ENCODE results near the gene RNF215.

The RNF215 gene

DNA sequence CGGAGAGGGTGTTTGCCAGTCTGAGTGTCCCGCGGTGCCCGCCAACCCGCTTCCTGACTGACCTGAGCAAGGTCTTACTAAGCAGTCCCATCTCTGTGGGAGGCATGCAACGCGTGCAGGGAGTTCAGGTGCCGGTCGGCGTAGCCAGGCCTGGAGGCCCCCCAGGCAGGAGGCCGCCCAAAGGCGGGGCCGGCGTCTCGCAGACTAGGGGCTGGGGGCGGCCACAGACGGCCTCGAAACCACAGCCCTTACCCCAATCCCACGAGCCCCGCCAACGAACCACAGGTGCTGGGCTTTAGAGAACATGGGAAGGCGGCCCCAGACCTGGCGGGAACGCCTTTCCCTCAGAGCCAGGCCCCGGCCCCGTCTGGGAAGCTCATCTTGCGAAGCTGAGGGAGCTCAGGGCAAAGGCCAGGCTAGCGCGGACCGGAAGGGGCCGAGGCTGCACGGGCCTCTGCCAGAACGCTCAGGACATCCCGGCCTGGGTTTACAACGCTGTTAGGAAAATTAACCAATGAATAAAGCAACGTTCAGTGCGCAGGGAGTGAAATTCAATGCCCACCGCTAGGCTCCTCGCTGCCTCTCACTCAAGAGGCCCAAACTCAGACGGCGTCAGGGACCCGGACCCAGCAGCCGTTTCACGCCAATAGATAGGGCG lies 36.2 kb upstream of the RNF215 start:
- H3K27ac ChIP-seq: peak overlapping the region; percentile 94 to 96
- H3K4me1 ChIP-seq: peaks cover 3 to 61% (median 45%) of the 10 kb centered on the region in 4 donors
- intact Hi-C loops (cut with DNase I; ENCODE audit: low total_unique reads): no loop called here
- peak in 1 of 2 donors; percentile 83 for DNase-seq
- H3K36me3 ChIP-seq: peaks cover 8 to 9% (median 8%) of the 10 kb centered on the region in 3 donors
- no peaks in the 10 kb centered on the region for H3K9me3 ChIP-seq
- no peaks in the 10 kb centered on the region for H3K27me3 ChIP-seq
- H3K4me3 ChIP-seq: peak overlapping the region; percentile 62 to 77
- TF ChIP-seq, protein P1, sequence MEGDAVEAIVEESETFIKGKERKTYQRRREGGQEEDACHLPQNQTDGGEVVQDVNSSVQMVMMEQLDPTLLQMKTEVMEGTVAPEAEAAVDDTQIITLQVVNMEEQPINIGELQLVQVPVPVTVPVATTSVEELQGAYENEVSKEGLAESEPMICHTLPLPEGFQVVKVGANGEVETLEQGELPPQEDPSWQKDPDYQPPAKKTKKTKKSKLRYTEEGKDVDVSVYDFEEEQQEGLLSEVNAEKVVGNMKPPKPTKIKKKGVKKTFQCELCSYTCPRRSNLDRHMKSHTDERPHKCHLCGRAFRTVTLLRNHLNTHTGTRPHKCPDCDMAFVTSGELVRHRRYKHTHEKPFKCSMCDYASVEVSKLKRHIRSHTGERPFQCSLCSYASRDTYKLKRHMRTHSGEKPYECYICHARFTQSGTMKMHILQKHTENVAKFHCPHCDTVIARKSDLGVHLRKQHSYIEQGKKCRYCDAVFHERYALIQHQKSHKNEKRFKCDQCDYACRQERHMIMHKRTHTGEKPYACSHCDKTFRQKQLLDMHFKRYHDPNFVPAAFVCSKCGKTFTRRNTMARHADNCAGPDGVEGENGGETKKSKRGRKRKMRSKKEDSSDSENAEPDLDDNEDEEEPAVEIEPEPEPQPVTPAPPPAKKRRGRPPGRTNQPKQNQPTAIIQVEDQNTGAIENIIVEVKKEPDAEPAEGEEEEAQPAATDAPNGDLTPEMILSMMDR (IDR thresholded peaks at IDR 0.05): peak; percentile 8 to 25

DNA sequence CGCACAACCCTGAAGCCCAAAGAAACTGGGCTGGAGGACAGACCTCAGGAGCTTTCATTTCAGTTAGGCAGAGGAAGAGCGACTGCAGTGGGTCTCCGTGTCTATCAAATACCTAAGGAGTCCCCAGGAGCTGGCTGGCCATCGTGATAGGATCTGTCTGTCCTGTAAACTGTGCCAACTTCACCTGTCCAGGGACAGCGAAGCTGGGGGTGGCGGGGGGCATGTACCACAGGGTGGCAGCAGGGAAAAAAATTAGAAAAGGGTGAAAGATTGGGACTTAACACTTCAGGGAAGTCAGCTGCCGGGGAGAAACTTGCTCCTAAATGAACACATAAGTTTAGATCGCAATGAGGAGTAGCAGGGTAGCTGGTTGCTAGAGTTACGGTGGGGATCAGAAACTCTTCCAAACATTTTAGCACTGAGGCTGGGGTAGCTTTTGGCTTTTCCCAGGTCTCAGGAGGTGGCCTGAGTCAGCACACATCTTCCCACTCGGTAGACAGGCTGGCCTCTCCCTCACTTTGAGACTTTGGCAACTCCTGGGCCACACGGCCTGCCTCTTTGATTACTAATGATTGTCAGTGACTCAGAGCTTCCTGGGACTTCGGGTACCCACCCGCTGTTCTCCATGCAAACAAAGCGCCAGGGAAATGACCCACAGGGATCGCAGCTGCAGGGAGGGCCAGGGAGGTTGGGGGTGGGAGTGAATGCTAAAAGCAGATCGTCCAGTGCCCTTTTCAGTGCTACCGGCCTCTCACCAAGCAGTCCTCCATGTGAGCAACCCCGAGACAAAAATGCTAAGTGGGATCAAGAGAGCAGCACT lies 35.5 kb upstream of the RNF215 start:
- H3K4me1 ChIP-seq: peaks cover 3 to 61% (median 45%) of the 10 kb centered on the region in 4 donors
- peak; percentile 89 to 91 for DNase-seq
- no peaks in the 10 kb centered on the region for H3K27me3 ChIP-seq
- H3K27ac ChIP-seq: peak overlapping the region; percentile 94 to 96
- intact Hi-C loops (cut with DNase I; ENCODE audit: low total_unique reads): no loop called here
- H3K4me3 ChIP-seq: peak overlapping the region; percentile 62 to 77
- no peaks in the 10 kb centered on the region for H3K9me3 ChIP-seq
- TF ChIP-seq, protein P1 (IDR thresholded peaks at IDR 0.05): no peak
- peaks cover 15 to 16% (median 16%) of the 10 kb centered on the region in 3 donors for H3K36me3 ChIP-seq

DNA sequence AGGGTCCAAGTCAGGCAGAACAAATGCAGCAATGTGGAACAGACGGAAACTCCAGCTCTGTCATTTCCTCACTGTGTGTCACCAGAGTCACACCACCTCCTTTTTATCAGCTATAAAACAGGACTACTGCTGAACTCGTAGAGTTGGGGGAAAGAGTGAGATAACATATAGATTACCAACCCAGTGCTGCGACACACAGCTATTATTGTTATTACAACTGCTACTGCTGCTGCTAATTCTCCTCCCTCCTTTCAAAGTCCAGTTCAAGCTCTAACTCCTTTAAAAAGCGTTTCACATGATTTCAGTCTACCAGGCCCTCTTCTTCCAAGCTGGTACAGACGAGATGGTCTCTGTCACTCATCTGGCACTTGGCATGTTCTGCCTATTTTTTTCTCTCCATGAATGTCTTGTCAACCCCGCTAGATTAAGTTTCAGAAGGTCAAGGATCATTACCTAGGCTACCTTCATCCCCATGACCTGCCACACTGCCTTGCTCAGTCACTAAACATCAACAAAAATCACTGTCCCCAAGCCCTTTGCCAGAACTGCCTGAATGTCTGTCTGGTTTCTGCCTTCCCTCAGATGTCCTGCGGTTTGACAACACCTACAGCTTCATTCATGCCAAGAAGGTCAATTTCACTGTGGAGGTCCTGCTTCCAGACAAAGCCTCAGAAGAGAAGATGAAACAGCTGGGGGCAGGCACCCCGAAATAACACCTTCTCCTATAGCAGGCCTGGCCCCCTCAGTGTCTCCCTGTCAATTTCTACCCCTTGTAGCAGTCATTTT lies 34.7 kb upstream of the RNF215 start:
- peak overlapping the region; percentile 94 to 96 for H3K27ac ChIP-seq
- peak overlapping the region in 1 of 2 donors; percentile 77 for H3K4me3 ChIP-seq
- H3K9me3 ChIP-seq: no peaks in the 10 kb centered on the region
- H3K27me3 ChIP-seq: no peaks in the 10 kb centered on the region
- peaks cover 20 to 24% (median 22%) of the 10 kb centered on the region in 3 donors for H3K36me3 ChIP-seq
- TF ChIP-seq, protein P1 (IDR thresholded peaks at IDR 0.05): no peak
- no peak for DNase-seq
- intact Hi-C loops (cut with DNase I; ENCODE audit: low total_unique reads): no loop called here
- peaks cover 3 to 60% (median 45%) of the 10 kb centered on the region in 4 donors for H3K4me1 ChIP-seq

DNA sequence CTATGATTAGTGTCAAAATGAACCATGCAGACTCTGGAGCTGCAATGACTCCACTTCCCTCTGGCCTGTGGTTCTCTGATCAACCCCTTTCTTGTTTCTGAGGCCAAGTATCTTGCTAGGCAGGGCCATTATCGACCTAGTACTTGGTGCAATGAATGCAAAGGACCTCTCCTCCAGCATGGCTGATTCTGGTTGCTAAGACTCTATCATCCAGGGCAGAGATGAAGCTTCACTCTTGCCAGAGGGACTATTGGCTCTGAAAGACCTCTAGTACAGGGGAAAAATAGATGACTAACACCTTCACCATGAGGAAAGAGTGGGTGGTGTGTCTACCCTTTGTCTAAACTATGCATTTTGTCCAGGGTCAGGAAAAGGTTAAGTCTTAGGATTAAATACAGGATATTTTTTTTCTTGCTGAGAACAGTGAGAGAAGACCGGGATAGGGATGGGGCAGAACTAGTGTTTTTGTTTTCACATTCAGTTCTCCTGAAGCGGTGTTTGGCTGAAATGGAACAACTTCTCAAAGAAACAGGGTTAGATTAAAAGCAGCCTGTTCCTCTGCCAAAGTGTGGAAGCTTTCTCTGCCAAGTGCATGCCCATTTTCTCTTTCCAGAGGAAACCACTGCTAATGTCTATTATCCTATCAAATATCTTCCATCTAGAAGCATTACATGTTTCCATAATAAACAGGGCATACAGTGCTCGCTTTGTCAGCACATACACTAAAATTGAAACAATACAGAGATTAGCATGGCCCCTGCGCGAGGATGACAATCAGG lies 33.3 kb upstream of the RNF215 start:
- TF ChIP-seq, protein P1 (IDR thresholded peaks at IDR 0.05): no peak
- DNase-seq: no peak
- Histone ChIP-seq H3K27me3 (no peaks in the 10 kb centered on the region), H3K36me3 (peaks cover 33 to 38% (median 34%) of the 10 kb centered on the region in 3 donors), H3K4me1 (peaks cover 3 to 47% (median 33%) of the 10 kb centered on the region in 4 donors), H3K27ac (peak overlapping the region in 1 of 2 donors; percentile 96), H3K9me3 (no peaks in the 10 kb centered on the region), H3K4me3 (no peak overlapping the region)
- intact Hi-C loops (cut with DNase I; ENCODE audit: low total_unique reads): no loop called here

DNA sequence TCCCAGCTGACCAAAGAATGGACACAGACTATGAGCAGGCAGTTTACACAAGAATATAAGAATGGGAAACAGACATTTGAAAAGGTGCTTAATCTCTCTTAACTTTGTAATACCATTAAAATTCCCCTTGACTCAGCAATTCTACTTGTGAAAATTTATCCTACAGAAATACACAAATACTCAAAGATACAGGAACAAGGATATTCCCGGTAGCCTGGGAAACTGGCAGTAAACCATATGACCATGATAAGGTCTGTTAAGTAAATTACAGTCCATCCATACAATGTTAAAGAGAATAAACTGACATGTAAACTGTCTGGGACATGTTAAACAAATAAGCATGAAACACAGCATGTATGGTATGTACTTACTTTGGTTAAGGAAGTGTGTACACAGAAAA lies 29.6 kb upstream of the RNF215 start:
- intact Hi-C loops (cut with DNase I; ENCODE audit: low total_unique reads): no loop called here
- Histone ChIP-seq H3K9me3 (no peaks in the 10 kb centered on the region), H3K4me3 (no peak overlapping the region), H3K36me3 (peaks cover 33 to 66% (median 45%) of the 10 kb centered on the region in 3 donors), H3K27ac (no peak overlapping the region), H3K27me3 (no peaks in the 10 kb centered on the region), H3K4me1 (peaks cover 0 to 20% (median 11%) of the 10 kb centered on the region in 4 donors)
- TF ChIP-seq, protein P1 (IDR thresholded peaks at IDR 0.05): no peak
- no peak for DNase-seq
